Raji (cell line): Measurements from ENCODE around the gene ICAM3.

Experiments
- POLR2A ChIP-seq: IDR thresholded peaks from 2 replicates; pipeline ENCODE4 v1.6.1; 2011; ENCODE audit warnings: low read depth, low read length, control low read depth; ENCODE audit not compliant: insufficient read depth

ICAM3 gene

DNA sequence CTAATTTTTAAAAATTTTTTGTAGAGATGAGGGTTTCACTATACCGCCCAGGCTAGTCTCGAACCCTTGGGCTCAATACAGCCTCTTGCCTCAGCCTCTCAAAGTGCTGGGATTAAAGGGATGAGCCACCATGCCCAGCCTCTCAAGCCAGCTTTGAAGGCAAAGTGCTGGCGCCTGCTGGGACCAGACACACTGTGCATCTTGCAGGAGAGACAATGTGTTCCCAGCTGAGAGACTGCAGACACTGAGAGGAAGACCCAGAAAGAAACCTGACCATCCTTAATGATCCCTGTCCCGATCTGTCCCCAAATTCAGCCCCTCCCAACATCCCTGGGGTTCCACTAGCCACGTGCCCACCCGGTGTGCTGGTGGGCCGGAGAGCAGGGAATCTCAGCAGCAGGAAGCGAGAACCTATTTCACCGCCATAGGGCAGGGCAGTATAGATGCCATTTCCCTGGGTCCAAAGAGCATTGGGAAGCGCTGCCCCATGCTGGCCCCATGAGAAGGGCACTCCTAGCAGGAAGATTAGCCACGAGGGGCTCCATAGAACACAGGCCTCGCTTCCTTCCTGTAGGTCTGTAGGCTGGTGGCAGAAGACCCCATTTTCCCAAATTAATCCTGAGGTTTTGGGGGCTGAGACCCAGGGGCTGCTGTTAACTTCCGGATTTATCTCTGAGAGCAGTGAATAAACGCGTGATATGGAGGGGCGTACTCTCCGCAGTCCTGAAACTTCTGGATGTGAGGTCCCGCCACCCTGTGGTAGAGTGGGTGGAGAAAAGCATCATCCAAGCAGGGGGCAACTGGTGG lies 7.1 kb downstream of the ICAM3 start:
- no peak for TF ChIP-seq POLR2A

DNA sequence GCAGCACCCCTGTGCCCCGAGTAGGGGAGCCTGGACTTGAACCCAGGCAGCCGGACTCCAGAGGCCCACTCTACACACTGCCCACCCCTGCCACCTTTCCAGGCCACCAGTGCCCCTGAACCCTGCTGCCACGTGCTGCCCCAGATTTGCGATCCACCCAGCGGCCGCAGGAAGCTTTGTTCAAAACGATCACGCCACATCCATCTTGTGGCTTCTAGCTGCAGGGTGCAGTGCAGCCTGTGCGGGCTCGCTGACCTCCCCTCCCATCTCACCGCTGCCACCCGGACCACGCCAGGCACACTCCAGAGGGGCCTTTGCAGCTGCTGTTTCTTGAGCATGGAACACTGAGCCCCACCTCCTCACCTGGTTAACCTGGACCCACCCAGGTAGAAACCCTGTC lies 9.9 kb downstream of the ICAM3 start:
- TF ChIP-seq POLR2A: no peak

DNA sequence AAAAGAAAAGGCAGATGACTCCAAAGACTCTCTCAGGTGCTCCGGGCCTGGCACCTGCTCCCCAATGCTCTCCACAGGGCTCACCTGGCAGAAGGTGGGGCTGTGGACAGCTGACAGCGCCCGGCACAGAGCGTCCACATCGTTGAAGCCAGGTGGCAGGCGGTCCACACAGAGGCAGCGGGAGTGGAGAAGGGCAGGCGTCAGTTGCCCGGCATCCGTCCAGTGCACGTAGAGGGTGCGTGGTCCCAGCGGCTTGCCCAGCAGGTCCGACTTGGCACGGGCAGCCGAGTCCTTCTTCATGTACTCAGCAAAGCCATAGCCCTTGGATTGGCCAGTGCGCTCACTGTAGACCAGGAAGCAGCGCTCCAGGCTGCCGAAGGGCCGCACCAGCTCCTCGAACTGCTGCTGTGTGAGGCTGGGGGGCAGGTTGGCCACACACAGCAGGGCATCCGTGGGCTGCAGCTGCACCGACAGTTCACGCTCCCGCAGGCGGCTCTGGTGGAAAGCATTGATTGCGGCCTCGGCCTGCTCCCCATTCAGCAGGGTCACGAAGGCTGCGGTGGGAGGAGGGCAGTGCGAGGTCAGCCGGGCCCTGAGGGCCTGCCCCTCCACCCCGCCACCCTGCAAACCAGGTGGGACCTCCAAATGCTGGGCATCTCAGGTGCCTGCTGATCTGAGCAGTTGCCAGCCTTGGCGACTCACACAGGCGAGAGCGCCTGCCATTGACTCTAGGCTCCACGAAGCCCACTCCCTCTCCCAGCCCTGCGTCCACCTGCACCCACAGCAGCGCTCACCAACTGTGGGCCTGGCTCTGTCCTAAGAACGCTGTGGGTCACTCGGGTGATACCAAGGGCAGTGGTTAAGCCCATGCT lies 10.6 kb downstream of the ICAM3 start:
- no peak for TF ChIP-seq POLR2A

DNA sequence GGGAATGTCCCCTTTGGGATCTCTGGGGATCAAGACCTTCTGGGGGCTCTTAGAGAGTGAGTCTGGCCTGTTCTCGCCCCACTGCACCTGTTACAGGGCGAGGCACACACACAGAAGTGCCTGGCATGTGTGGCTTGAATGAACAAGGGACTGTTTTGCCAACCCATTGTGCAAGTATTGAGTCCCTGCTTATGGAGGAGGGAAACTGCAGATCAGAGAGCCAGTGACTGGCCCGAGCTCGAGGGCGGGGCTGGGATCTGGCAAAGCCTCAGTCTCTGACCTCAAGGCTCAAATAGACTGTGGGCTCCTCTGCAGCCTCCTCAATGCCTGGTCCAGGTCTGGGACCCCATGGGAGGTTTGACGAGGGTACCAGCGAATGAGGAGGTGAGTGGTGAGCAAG lies 11.6 kb downstream of the ICAM3 start:
- no peak for TF ChIP-seq POLR2A

DNA sequence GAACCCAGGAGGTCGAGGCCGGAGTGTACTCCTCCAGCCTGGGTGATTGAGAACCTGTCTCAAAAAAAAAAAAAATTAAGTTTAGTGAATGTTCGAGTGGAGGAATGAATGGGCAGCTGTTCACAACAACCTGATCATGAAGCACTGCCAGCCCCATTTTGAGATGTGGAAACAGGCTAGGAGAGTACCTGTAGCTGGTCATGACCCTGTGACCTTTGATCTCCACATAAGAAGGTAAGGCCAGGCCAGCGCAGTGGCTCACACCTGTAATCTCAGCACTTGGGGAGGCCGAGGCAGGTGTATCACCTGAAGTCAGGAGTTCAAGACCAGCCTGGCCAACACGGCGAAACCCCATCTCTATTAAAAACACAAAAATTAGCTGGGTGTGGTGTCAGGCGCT lies 13.7 kb downstream of the ICAM3 start:
- no peak for TF ChIP-seq POLR2A

DNA sequence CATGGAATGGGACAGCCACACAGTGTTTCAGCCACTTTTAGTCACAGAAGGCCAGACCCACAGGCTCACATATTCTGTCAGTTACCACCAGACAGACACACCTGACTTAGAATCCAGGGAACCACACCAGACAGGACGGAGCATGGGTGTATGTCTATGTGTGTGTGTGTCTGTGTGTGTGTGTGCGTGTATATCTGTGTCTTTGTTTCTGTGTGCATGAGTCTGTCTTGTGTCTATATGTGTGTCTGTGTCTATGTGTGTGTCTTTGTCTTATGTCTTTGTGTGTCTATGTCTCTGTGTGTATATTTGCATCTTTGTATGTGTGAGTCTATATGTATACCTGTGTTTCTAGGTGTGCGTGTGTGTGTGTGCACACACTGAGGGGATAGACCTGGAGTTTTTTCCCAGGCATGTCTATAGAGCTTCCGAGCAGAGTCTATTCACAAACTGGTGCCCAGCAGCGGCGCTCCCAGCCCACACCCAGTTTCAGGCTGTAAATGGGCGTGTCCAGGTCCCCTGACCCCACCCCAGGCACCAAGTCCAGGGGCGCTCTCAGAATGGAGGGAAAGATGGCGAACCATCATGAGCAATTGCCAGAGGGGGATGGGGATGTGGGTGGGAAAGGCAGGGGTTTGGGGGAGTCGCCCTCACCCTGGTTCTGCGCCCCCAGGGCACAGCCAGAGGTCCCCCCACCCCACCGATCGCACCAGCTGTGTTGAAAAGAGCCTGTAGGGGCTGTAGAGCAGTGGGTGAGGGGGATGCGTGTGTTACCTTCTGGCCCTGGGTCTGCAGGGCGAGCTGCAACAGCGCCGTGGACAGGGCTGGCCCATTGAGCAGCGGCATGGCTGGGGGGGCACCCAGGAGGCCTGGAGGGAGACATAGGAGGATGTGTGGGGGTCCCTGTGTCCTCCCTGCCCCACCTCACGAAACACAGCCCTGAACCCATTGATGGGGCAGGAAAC lies 17.3 kb downstream of the ICAM3 start:
- TF ChIP-seq POLR2A: no peak

DNA sequence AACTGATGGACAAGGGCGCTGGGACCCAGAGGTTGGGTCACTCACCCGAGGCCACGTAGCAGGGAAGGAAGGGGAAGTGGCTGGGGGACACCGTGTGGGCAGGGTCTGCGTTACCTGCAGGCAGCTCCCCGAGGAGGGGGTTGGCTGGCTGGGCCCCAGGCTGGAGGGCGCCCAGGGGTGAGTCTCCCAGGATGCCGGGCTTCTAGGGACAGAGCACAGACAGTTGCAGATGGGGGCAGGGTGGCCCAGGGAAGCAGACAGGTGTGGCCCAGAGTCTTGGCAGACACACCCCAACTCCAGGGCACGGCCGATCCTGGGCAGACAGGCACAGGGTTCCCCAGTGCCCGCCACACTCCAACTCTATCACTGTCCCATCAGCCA lies 18.0 kb downstream of the ICAM3 start:
- TF ChIP-seq POLR2A: no peak

DNA sequence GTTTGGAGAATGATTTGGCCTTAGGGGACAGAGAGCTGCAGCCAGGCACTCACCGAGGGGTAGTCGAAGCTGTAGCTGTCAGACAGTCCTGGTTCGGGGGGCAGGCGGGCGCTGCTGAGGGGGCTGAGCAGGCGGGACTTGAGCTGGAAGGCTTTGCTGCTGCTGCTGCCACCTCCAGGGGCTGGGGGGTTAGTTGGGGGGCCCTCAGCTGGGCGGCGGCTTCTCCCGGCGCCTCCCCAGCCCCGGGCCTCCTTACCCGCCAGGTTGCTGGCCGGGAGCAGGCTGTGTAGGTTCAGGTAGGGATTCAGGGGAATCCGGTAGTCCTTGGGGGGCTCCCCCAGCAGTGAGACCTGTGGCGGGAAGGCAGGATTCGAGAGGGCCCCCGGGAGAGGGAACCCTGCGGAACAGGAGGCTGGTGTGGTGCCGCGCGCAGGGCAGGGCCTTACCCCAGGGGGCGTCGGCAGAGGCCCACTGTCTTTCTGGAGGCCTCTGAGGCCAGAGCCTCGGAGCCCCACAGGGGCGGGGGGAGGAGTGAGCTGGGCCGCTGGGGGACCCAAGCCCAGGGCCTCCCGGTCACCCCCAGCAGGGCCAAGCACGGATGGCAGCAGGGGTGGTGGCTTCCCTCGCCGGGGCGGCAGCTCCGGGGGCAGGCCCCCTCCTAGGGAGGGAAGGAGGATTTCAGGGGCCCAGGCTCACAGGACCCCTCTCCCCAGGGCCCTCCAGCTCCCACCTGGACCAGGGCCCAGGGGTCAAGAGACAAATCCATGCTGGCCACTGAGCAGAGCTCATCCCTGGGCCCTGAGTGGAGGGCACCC lies 18.6 kb downstream of the ICAM3 start:
- TF ChIP-seq POLR2A: no peak

DNA sequence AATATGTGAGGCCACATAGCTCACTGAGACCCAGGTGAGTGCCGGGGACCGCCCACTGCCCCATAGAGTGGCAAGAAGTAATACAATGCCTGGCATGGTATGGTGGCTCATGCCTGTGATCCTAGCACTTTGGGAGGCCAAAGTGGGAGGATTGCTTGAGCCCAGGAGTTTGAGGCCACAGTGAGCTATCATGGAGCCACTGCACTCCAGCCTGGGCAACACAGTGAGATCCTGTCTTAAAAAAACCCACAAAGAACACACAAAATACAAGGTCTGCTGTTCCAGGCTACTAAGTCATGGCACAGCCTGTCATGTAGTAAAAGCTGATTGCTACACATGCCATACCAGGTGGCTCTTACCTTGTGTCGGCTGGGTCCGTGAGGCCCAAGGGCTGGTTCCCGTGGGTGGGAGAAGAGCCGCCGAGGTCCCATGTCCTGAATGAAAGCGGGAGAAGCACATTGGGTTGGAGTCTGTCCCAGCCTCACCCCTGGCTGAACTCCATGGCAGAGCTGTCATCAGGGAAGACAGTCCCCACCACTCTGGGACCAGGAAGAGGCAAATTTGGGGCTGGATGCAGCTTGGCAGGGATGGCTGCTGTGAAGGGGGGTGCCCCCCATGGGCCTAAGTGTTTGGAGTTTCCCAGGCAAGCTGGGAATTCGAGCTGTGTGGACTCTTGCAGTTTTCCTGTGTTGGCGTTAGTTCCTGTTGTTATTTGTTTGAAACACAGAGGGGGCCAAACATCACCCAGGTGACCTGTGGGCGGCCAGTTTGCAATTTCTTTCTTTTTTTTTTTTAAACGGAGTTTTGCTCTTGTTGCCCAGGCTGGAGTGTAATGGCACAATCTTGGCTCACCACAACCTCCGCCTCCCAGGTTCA lies 20.4 kb downstream of the ICAM3 start:
- TF ChIP-seq POLR2A: no peak

DNA sequence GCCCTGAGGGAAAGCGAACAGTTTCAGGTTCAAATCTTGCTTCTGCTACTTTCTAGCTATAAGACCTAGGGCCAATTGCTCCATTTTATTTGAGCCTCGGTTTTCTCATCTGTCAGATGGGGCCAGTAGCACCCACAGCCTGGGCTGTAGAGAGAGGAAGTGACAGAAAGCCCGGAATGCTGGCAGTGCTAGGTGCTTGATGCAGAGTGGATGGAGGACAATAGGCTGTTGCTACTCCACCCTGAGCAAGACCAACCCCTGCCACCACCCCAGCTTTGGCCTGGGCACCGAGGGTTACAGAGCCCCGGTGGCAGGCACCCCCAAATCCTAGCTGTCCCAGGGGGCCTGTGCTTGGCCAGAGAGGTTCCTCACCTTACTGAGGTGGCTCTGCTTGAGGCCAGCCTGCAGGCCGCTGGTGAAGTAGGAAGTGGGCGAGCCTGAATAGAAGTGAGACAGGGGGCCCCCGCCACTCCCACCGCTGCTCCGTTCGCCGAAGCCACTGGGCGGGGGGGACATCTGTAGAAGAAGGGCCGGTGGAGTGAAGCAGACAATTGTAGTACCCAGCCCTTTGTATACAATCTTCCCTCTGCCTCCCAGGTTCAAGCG lies 21.5 kb downstream of the ICAM3 start:
- TF ChIP-seq POLR2A: no peak

DNA sequence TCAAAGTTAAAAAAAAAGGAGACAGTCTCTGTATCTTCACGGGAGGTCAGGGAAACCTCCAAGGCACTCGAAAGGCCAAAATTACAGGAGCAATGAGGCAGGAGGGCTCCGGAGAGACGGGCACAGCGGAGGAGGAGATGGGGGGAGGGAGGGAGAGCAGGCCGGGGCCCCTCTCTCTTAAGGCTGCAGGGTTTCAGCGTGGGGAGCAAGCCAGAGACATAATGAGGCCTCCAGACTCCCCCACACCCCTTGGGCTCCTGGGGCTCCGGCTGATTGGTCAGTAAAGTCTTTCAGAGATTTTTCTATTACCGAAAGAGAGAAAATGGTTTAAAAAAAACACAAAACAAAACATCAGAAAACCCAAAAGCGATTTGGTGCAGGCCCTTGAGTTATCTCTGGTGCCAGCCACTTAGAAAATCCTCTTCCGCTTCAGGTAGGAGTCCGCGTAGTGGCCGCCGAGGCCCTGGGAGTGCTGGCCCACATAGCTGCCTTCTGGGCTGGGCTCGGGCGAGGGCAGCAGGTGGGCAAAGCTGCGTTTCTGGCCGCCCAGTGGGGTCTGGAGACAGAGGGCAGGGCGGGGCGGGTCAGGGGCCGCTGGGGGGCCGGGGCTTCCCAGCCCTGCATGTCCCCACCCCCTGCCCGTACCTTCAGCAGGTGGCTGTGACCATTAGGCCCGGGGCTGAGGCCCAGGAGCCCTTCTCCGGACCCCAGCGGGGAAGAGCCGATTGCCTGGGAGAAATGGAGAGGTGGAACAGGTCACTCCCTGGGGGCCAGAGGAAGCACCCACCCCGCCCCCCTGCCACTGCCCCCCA lies 22.2 kb downstream of the ICAM3 start:
- TF ChIP-seq POLR2A: no peak
